IMR-90 (cell line): ENCODE data around the gene FAM89B. TPM values are rescaled to one million over a fixed set of nuclear protein-coding genes. Genes with fewer than 3 reads are reported as not detected.

Source experiments
- ATAC-seq: fragments of 200-7000 bp; cut with Tn5 transposase; 2 replicates; pipeline ENCODE4 v1.9.1; 2020; ENCODE audit warnings: low read depth, mild to moderate bottlenecking, moderate library complexity
- BruUV-seq: library from RNA; stranded (reverse); fragments of 400-500 nt; replicated peaks from 2 replicates; lab custom pipeline; 2021; lab: Mats Ljungman, UMichigan
- CTCF ChIA-PET: fragments of 300-600 bp; formaldehyde crosslinking; extraction: SDS; loops from one replicate; lab custom pipeline; 2021; ENCODE audit warnings: antibody characterized with exemption; lab: Yijun Ruan, JAX
- POLR2A ChIA-PET: fragments of 300-600 bp; sonication (Branson Sonifier 250); formaldehyde crosslinking; loops from one replicate; lab custom pipeline; 2022; ENCODE audit warnings: antibody characterized with exemption; ENCODE audit not compliant: unreplicated experiment; lab: Charles Lee
- DNase-seq: peaks from one replicate; pipeline ENCODE4 v3.0.0; 2013
- H2AFZ ChIP-seq: replicated peaks from 2 replicates; pipeline ENCODE3; 2013; ENCODE audit warnings: low read length, mild to moderate bottlenecking; ENCODE audit not compliant: poor library complexity
- H2AK5ac ChIP-seq: 2 replicates; pipeline ENCODE4 v1.6.1; 2013; ENCODE audit warnings: low read depth, low read length, inconsistent platforms
- H2AK9ac ChIP-seq: replicated peaks from 2 replicates; pipeline ENCODE3; 2013; ENCODE audit warnings: mild to moderate bottlenecking, low read depth, low read length, moderate library complexity; ENCODE audit not compliant: poor library complexity
- H2BK120ac ChIP-seq: 2 replicates; pipeline ENCODE4 v1.6.1; 2013; ENCODE audit warnings: low read depth, low read length, inconsistent platforms
- H2BK15ac ChIP-seq: 3 replicates; pipeline ENCODE4 v1.6.1; 2013; ENCODE audit warnings: low read depth, low read length, inconsistent platforms
- H2BK20ac ChIP-seq: 2 replicates; pipeline ENCODE4 v1.6.1; 2013; ENCODE audit warnings: low read depth, mild to moderate bottlenecking, inconsistent platforms, low read length, moderate library complexity
- H2BK5ac ChIP-seq: 2 replicates; pipeline ENCODE4 v1.6.1; 2013; ENCODE audit warnings: mild to moderate bottlenecking, low read depth, low read length, inconsistent platforms; ENCODE audit not compliant: poor library complexity, severe bottlenecking
- H3K14ac ChIP-seq: replicated peaks from 2 replicates; pipeline ENCODE4 v1.6.1; 2013; ENCODE audit warnings: low read depth, low read length, inconsistent platforms
- H3K18ac ChIP-seq: 2 replicates; pipeline ENCODE4 v1.6.1; 2013; ENCODE audit warnings: low read depth, low read length, control low read depth
- H3K23ac ChIP-seq: 2 replicates; pipeline ENCODE4 v1.6.1; 2013; ENCODE audit warnings: low read depth, low read length, inconsistent platforms
- H3K27ac ChIP-seq: 2 replicates; pipeline ENCODE4 v1.5.1; 2013; ENCODE audit warnings: mild to moderate bottlenecking, control low read depth, low read length; ENCODE audit not compliant: insufficient read depth
- H3K27me3 ChIP-seq: 2 replicates; pipeline ENCODE4 v1.6.1; 2013; ENCODE audit warnings: low read length; ENCODE audit not compliant: control insufficient read depth, insufficient read depth
- H3K36me3 ChIP-seq: 2 replicates; pipeline ENCODE4 v1.6.1; 2013; ENCODE audit warnings: low read length, mixed read lengths; ENCODE audit not compliant: control insufficient read depth, insufficient read depth
- H3K4ac ChIP-seq: 2 replicates; pipeline ENCODE4 v1.6.1; 2013; ENCODE audit warnings: low read depth, low read length, inconsistent platforms
- H3K4me1 ChIP-seq: 2 replicates; pipeline ENCODE4 v1.6.1; 2013; ENCODE audit warnings: low read length, mixed read lengths; ENCODE audit not compliant: control insufficient read depth, insufficient read depth
- H3K4me2 ChIP-seq: 2 replicates; pipeline ENCODE4 v1.6.1; 2013; ENCODE audit warnings: low read depth, mild to moderate bottlenecking, control low read depth, low read length, moderate library complexity
- H3K4me3 ChIP-seq: 2 replicates; pipeline ENCODE4 v1.5.1; 2013; ENCODE audit warnings: low read depth, mild to moderate bottlenecking, control low read depth, low read length, moderate library complexity; ENCODE audit not compliant: insufficient read depth
- H3K56ac ChIP-seq: 2 replicates; pipeline ENCODE4 v1.6.1; 2013; ENCODE audit warnings: low read length, inconsistent platforms; ENCODE audit not compliant: insufficient read depth; ENCODE audit errors: extremely low read depth
- H3K79me1 ChIP-seq, 2 experiments: 2 replicates each; pipeline ENCODE4 v1.6.1; 2013; ENCODE audit warnings: low read length in 2 of 2, inconsistent platforms in 1 of 2, low read depth in 1 of 2
- H3K9ac ChIP-seq: 2 replicates; pipeline ENCODE4 v1.6.1; 2013; ENCODE audit warnings: low read depth, low read length, control low read depth
- H3K9me1 ChIP-seq: 2 replicates; pipeline ENCODE4 v1.6.1; 2013; ENCODE audit warnings: low read length, inconsistent platforms; ENCODE audit not compliant: insufficient read depth
- H3K9me3 ChIP-seq: 2 replicates; pipeline ENCODE4 v1.6.1; 2013; ENCODE audit warnings: low read length; ENCODE audit not compliant: control insufficient read depth, insufficient read depth
- H4K20me1 ChIP-seq: 2 replicates; pipeline ENCODE4 v1.6.1; 2013; ENCODE audit warnings: low read length, inconsistent platforms; ENCODE audit not compliant: insufficient read depth
- H4K5ac ChIP-seq: 2 replicates; pipeline ENCODE4 v1.6.1; 2013; ENCODE audit warnings: mild to moderate bottlenecking, low read depth, low read length, control low read depth
- H4K8ac ChIP-seq, 2 experiments: 2 replicates each; pipeline ENCODE4 v1.6.1; 2013; ENCODE audit warnings: low read depth in 2 of 2, low read length in 2 of 2, control low read depth in 1 of 2, inconsistent platforms in 1 of 2
- H4K91ac ChIP-seq: 2 replicates; pipeline ENCODE4 v1.6.1; 2013; ENCODE audit warnings: low read depth, low read length, inconsistent platforms; ENCODE audit not compliant: insufficient read depth
- BHLHE40 ChIP-seq: fragments of 150-350 bp; IDR thresholded peaks from 2 replicates; pipeline ENCODE4 v1.6.1; 2016; ENCODE audit warnings: mild to moderate bottlenecking, low read depth, low read length
- CTCF ChIP-seq: conservative IDR thresholded peaks from 2 replicates; pipeline ENCODE4 v1.5.1; 2012; ENCODE audit warnings: mild to moderate bottlenecking, low read depth, low read length, improper control_type of control experiment
- FOS ChIP-seq: fragments of 150-350 bp; IDR thresholded peaks from 2 replicates; pipeline ENCODE4 v1.6.1; 2016; ENCODE audit warnings: low read depth, low read length
- POLR2A ChIP-seq: IDR thresholded peaks from 2 replicates; pipeline ENCODE4 v1.6.1; 2012; ENCODE audit warnings: mild to moderate bottlenecking, low read depth, low read length
- RCOR1 ChIP-seq: IDR thresholded peaks from 2 replicates; pipeline ENCODE4 v1.6.1; 2012; ENCODE audit warnings: mild to moderate bottlenecking, low read length, improper control_type of control experiment; ENCODE audit not compliant: insufficient replicate concordance
- SMC3 ChIP-seq: fragments of 150-350 bp; IDR thresholded peaks from 2 replicates; pipeline ENCODE4 v1.6.1; 2016; ENCODE audit warnings: low read depth, mild to moderate bottlenecking, antibody characterized with exemption, low read length, moderate library complexity
- USF2 ChIP-seq: fragments of 150-350 bp; IDR thresholded peaks from 2 replicates; pipeline ENCODE4 v1.6.1; 2017; ENCODE audit warnings: mild to moderate bottlenecking, antibody characterized with exemption, low read length, low read depth
- WGBS, 2 experiments: methylation state at CpG; one replicate each; pipeline versions ENCODE4 v1.1.5 to v1.1.7; 2013; ENCODE audit warnings: missing lambda C conversion rate in 2 of 2; ENCODE audit not compliant: insufficient read length in 1 of 2; ENCODE audit errors: extremely low coverage in 2 of 2; 5-methylcytosine and 5-hydroxymethylcytosine counted together
- dilution Hi-C: fragments of 300-500 bp; cut with HindIII; formaldehyde crosslinking; loops from one replicate; pipeline ENCODE4 v1.14.3; 2018; ENCODE audit warnings: low sequenced_read_pairs; ENCODE audit not compliant: unreplicated experiment
- in situ Hi-C: fragments of 300-500 bp; cut with MboI; formaldehyde crosslinking; loops from 3 replicates; pipeline ENCODE4 v1.14.3; 2019; ENCODE audit warnings: low sequenced_read_pairs, inconsistent platforms, mixed read lengths
- intact Hi-C: fragments of 100-400 bp; cut with micrococcal nuclease; formaldehyde crosslinking; loops from 2 replicates; pipeline ENCODE4 v1.10.0; 2022
- polyA plus RNA-seq, 3 experiments: library from polyadenylated mRNA; depleted of rRNA; stranded (reverse); fragments of >200 nt; gene quantifications; 2 replicates each; pipeline ENCODE4 v1.2.3, GENCODE V29; 2012; ENCODE audit warnings: low replicate concordance in 1 of 3
- total RNA-seq: library from RNA; depleted of rRNA; stranded (reverse); fragments of >200 nt; gene quantifications from 2 replicates; pipeline ENCODE4 v1.2.3, GENCODE V29; 2012

The FAM89B gene
- total and polyA plus RNA-seq, 2 of the 4 experiments (the other 2 are of a cell fraction), result 12.0 to 65.5 TPM

- WGBS, 2 experiments, result no CpG with 5 or more reads among the region's 8 CpGs
- H3K79me1 ChIP-seq, result peaks cover 0 to 16% of the 10 kb centered on the region in 2 experiments; a peak in 1 of 4 replicates
- no peak overlapping the region for H2AK9ac ChIP-seq
- no peak overlapping the region for H4K91ac ChIP-seq
- H3K14ac ChIP-seq, result no peak overlapping the region
- H4K5ac ChIP-seq, result no peak overlapping the region
- H3K4ac ChIP-seq, result no peak overlapping the region
- H2AK5ac ChIP-seq, result no peak overlapping the region
- no peak overlapping the region for H3K23ac ChIP-seq
- intact Hi-C loops (loop anchor here (2.0 kb wide), 1 partner anchor 13 kb away; the partner anchor contains the start of gene EHBP1L1), in situ Hi-C loops (no loop called here), dilution Hi-C loops (no loop called here)
- no peak overlapping the region for H2AFZ ChIP-seq
- H3K4me2 ChIP-seq, result no peak overlapping the region
- H2BK15ac ChIP-seq, result no peak overlapping the region
- no peaks in the 10 kb centered on the region for H3K9me1 ChIP-seq
- no peak overlapping the region for H2BK5ac ChIP-seq
- peaks cover 9% of the 10 kb centered on the region for H4K20me1 ChIP-seq
- no peak overlapping the region for H3K18ac ChIP-seq
- TF ChIP-seq USF2 (no peak), BHLHE40 (no peak), POLR2A (no peak), CTCF (no peak), FOS (no peak), RCOR1 (no peak), SMC3 (no peak)
- H3K36me3 ChIP-seq, result peaks cover 30% of the 10 kb centered on the region
- no peak overlapping the region for H2BK20ac ChIP-seq
- CTCF ChIA-PET, result interaction anchor here (0.9 kb wide), 1 partner anchor 50 kb away, joined by 4 read pairs; no protein-coding TSS in a partner anchor
- ATAC-seq, result no peak
- no TSS peak for BruUV-seq
- no peak overlapping the region for H2BK120ac ChIP-seq
- no peak overlapping the region for H3K4me3 ChIP-seq
- no peak overlapping the region for H3K27ac ChIP-seq
- no peak overlapping the region for H3K9ac ChIP-seq
- H3K4me1 ChIP-seq, result peaks cover 4% of the 10 kb centered on the region
- no peak overlapping the region for H3K56ac ChIP-seq
- DNase-seq, result peak; percentile 62
- no peaks in the 10 kb centered on the region for H3K9me3 ChIP-seq
- POLR2A ChIA-PET, result interaction anchor here (0.5 kb wide), 1 partner anchor 26 kb away, joined by 5 read pairs; no protein-coding TSS in a partner anchor
- H3K27me3 ChIP-seq, result no peaks in the 10 kb centered on the region
- no peak overlapping the region for H4K8ac ChIP-seq
Observed at GRCh38 chr11:65590240-65590738, 18.0 kb downstream of the FAM89B start.
